GM12891 (cell line): ENCODE results near the gene CCL1.

ENCODE experiments used
- SPI1 ChIP-seq: IDR thresholded peaks from 2 replicates; pipeline ENCODE4 v1.6.1; 2011; ENCODE audit warnings: low read depth, low read length, control low read depth
- TAF1 ChIP-seq: IDR thresholded peaks from 2 replicates; pipeline ENCODE4 v1.6.1; 2011; ENCODE audit warnings: low read depth, low read length, control low read depth

GRCh38 chr17:34397265-34397664 is 34.2 kb upstream of the CCL1 start:
- TF ChIP-seq SPI1: no peak
- no peak for TF ChIP-seq TAF1
